ENCODE measurements around the gene TMEM245. TPM values are rescaled to one million over a fixed set of nuclear protein-coding genes. Genes with fewer than 3 reads are reported as not detected.

The TMEM245 gene
- total and polyA plus RNA-seq, 10 of the 15 experiments (the other 5 are each of a cell fraction or from before 2014, with no cell fraction given): 7.4 to 36.1 (median 19.0) TPM

DNA sequence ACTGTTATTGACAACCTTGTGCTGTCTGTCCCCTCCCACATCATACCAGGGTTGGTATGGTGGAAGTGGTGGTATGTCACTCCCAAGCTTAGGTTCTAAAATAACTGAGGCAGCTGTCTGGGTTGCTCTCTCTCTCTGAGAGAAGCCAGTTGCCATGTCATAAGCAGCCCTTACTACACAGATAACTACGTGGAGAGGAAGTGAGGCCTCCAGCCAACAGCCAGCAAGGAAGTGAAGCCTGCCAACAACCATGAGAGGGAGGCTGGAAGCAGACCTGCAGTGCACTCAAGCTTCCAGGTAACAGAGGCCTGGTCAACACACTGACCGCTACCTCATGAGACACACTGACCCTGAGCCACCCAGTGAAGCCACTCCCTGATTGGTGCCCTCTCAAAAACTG, 125.1 kb downstream of the TMEM245 start:
- H3K79me2 ChIP-seq (ENCODE audit: control insufficient read depth, insufficient read depth, low read length): no peaks in the 10 kb centered on the region
- no peak overlapping the region for H3K4me2 ChIP-seq (ENCODE audit: control insufficient read depth, insufficient read depth)
- DNase-seq (ENCODE audit: low read depth, low spot score): no peak
- peak; percentile 81 for ATAC-seq
- RAD21 ChIA-PET (ENCODE audit: unreplicated experiment): no interaction called here
- CTCF ChIA-PET: interaction anchor here (0.6 to 1.6 kb wide), 5 partner anchors 23 to 87 kb away, joined by 3 to 5 read pairs (median 3); no protein-coding TSS in a partner anchor
- no peak overlapping the region for H3K9ac ChIP-seq (ENCODE audit: control insufficient read depth, insufficient read depth, low read length)
- no peaks in the 10 kb centered on the region for H3K9me3 ChIP-seq (replicated peaks; ENCODE audit: control insufficient read depth, insufficient read depth, low read length)
- H3K27ac ChIP-seq (ENCODE audit: control insufficient read depth, insufficient read depth): 0 out of 2 replicates have a peak overlapping the region, but pooled peaks have one; percentile 30
- TF ChIP-seq, protein P1, sequence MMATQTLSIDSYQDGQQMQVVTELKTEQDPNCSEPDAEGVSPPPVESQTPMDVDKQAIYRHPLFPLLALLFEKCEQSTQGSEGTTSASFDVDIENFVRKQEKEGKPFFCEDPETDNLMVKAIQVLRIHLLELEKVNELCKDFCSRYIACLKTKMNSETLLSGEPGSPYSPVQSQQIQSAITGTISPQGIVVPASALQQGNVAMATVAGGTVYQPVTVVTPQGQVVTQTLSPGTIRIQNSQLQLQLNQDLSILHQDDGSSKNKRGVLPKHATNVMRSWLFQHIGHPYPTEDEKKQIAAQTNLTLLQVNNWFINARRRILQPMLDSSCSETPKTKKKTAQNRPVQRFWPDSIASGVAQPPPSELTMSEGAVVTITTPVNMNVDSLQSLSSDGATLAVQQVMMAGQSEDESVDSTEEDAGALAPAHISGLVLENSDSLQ (IDR thresholded peaks at IDR 0.05): no peak
- TF ChIP-seq NFYB (IDR thresholded peaks at IDR 0.05; ENCODE audit: insufficient read depth, low read depth, low read length) (no peak), CEBPB (IDR thresholded peaks at IDR 0.05; ENCODE audit: borderline replicate concordance in 1 of 2, low read depth in 2 of 2, low read length in 2 of 2) (no peak), CREB1 (IDR thresholded peaks at IDR 0.05; ENCODE audit: low read depth) (0 out of 2 replicates have a peak, but pooled peaks have one; percentile 29), BACH1 (IDR thresholded peaks at IDR 0.05; ENCODE audit: borderline replicate concordance) (no peak), BMI1 (IDR thresholded peaks at IDR 0.05; ENCODE audit: borderline replicate concordance) (no peak), FOXM1 (IDR thresholded peaks at IDR 0.05; ENCODE audit: low read depth, low read length) (no peak), SPI1 (IDR thresholded peaks at IDR 0.05; ENCODE audit: borderline replicate concordance, insufficient read depth, low read depth, low read length) (peak; percentile 80), GABPA (IDR thresholded peaks at IDR 0.05; ENCODE audit: low read depth) (0 out of 2 replicates have a peak, but pooled peaks have one; percentile 31)
- H3K4me1 ChIP-seq (ENCODE audit: control insufficient read depth, insufficient read depth, low read length): peaks cover 5% of the 10 kb centered on the region
- intact Hi-C loops (cut with micrococcal nuclease; ENCODE audit: unreplicated experiment) (no loop called here), in situ Hi-C loops (cut with MboI) (no loop called here)
- POLR2A ChIA-PET: no interaction called here
- BruUV-seq (replicated peaks): no TSS peak
- SMC1A ChIA-PET (ENCODE audit: uncharacterized antibody, unreplicated experiment): interaction anchor here (1.0 to 1.2 kb wide), 2 partner anchors 16 to 124 kb away, joined by 3 read pairs; no protein-coding TSS in a partner anchor
- H2AFZ ChIP-seq (ENCODE audit: control insufficient read depth, low read depth, low read length): peak overlapping the region; percentile 70
- WGBS (ENCODE audit: insufficient coverage, insufficient replicate concordance, low lambda C conversion rate, missing lambda C conversion rate): 56% methylated on average over 2 of the region's 2 CpGs
- H4K20me1 ChIP-seq (ENCODE audit: control insufficient read depth, insufficient read depth): no peaks in the 10 kb centered on the region
- no peak overlapping the region for H3K4me3 ChIP-seq
- no peaks in the 10 kb centered on the region; a peak in 1 of 4 replicates for H3K36me3 ChIP-seq (ENCODE audit: control insufficient read depth in 2 of 2, insufficient read depth in 2 of 2, low read length in 1 of 2)
- peak; percentile 56 for FAIRE-seq
- H3K27me3 ChIP-seq (replicated peaks in 1 of 2; ENCODE audit: control insufficient read depth in 2 of 2, insufficient read depth in 2 of 2, low read length in 1 of 2): no peaks in the 10 kb centered on the region
